Naive thymus-derived CD4-positive, alpha-beta T cell (primary cell): ENCODE results near the gene ALDH1A2. TPM values are rescaled to one million over a fixed set of nuclear protein-coding genes. Genes with fewer than 3 reads are reported as not detected.
"Not testable (repeated sequence)": the region's sequence is repeated elsewhere in the genome, so short reads cannot be mapped to it uniquely, and the experiment has no call there.

ENCODE experiments used
- ATAC-seq: fragments of 150-1000 bp; cut with Tn5 transposase; 2 replicates; pipeline ENCODE4 v1.10.0; 2021; ENCODE audit warnings: mild to moderate bottlenecking, moderate library complexity
- CTCF ChIA-PET: fragments of 350-600 bp; sonication (Branson Sonifier 250); formaldehyde crosslinking; loops from one replicate; lab custom pipeline; 2021; ENCODE audit warnings: antibody characterized with exemption; lab: Charles Lee
- POLR2A ChIA-PET: fragments of 350-600 bp; sonication (Branson Sonifier 250); formaldehyde crosslinking; loops from one replicate; lab custom pipeline; 2021; ENCODE audit warnings: antibody characterized with exemption, inconsistent platforms; lab: Charles Lee
- DNase-seq, 9 donors: peaks; one replicate each; pipeline versions ENCODE4 v3.0.0 to v3.0.0-alpha.2; 2020 to 2022; ENCODE audit warnings: mixed read lengths in 1 of 9
- H3K27ac ChIP-seq: one replicate; pipeline ENCODE4 v1.7.0; 2013; ENCODE audit warnings: mild to moderate bottlenecking, low read depth, low read length, moderate library complexity
- H3K27me3 ChIP-seq, 2 donors: one replicate each; pipeline ENCODE4 v1.7.0; 2013; ENCODE audit warnings: low read length in 2 of 2, mild to moderate bottlenecking in 2 of 2, moderate library complexity in 2 of 2; ENCODE audit not compliant: control insufficient read depth in 2 of 2, insufficient read depth in 2 of 2
- H3K36me3 ChIP-seq, 3 experiments: 1 replicate in 2 of 3; 2 replicates in 1 of 3; pipeline ENCODE4 v1.7.0; 2013; ENCODE audit warnings: low read length in 3 of 3, mild to moderate bottlenecking in 3 of 3, moderate library complexity in 1 of 3; ENCODE audit not compliant: insufficient read depth in 3 of 3, control insufficient read depth in 2 of 3
- H3K4me1 ChIP-seq, 2 donors: one replicate each; pipeline ENCODE4 v1.7.0; 2013; ENCODE audit warnings: low read length in 2 of 2, mild to moderate bottlenecking in 2 of 2, moderate library complexity in 1 of 2; ENCODE audit not compliant: control insufficient read depth in 2 of 2, insufficient read depth in 2 of 2
- H3K4me3 ChIP-seq: 2 replicates; pipeline ENCODE4 v1.7.0; 2013; ENCODE audit warnings: mild to moderate bottlenecking, low read length
- H3K9me3 ChIP-seq, 3 experiments: 1 replicate in 2 of 3; 2 replicates in 1 of 3; pipeline ENCODE4 v1.7.0; 2013; ENCODE audit warnings: low read length in 3 of 3; ENCODE audit not compliant: control insufficient read depth in 2 of 3
- H3K27ac Mint-ChIP-seq, 9 donors: one replicate each; pipeline ENCODE4 v1.8.0; 2020 to 2022; ENCODE audit warnings: mixed read lengths in 9 of 9, mild to moderate bottlenecking in 8 of 9, moderate library complexity in 5 of 9, inconsistent platforms in 2 of 9
- H3K27me3 Mint-ChIP-seq, 5 donors: one replicate each; pipeline ENCODE4 v1.8.0; 2021 to 2022; ENCODE audit warnings: mixed read lengths in 5 of 5, mild to moderate bottlenecking in 1 of 5
- H3K36me3 Mint-ChIP-seq, 5 donors: one replicate each; pipeline ENCODE4 v1.8.0; 2020 to 2022; ENCODE audit warnings: mixed read lengths in 5 of 5, mild to moderate bottlenecking in 3 of 5, inconsistent platforms in 1 of 5
- H3K4me1 Mint-ChIP-seq, 7 donors: one replicate each; pipeline ENCODE4 v1.8.0; 2020 to 2022; ENCODE audit warnings: mixed read lengths in 7 of 7, mild to moderate bottlenecking in 3 of 7, inconsistent platforms in 1 of 7
- H3K4me3 Mint-ChIP-seq, 10 donors: one replicate each; pipeline ENCODE4 v1.8.0; 2020 to 2022; ENCODE audit warnings: mild to moderate bottlenecking in 10 of 10, mixed read lengths in 10 of 10, moderate library complexity in 6 of 10, inconsistent platforms in 2 of 10
- H3K9me3 Mint-ChIP-seq, 11 donors: one replicate each; pipeline ENCODE4 v1.8.0; 2020 to 2022; ENCODE audit warnings: mixed read lengths in 11 of 11, mild to moderate bottlenecking in 4 of 11, inconsistent platforms in 1 of 11, moderate library complexity in 1 of 11
- intact Hi-C, 2 donors: fragments of 100-400 bp; cut with micrococcal nuclease; formaldehyde crosslinking; loops; one replicate each; pipeline ENCODE4 v1.15.1; 2023
- polyA plus RNA-seq, 2 donors: library from polyadenylated mRNA; unstranded; fragments of 300-500 nt; fragmentation: Illumina TruSeq; gene quantifications; one replicate each; pipeline ENCODE4 v1.2.3, GENCODE V29; 2021
- total RNA-seq, 6 experiments: library from RNA in 5 of 6; stranded (reverse) in 5 of 6; gene quantifications; 1 replicate in 5 of 6; 2 replicates in 1 of 6; pipeline ENCODE4 v1.2.3 and lab custom pipeline; 2021 to 2026

ALDH1A2 gene
- total and polyA plus RNA-seq, 7 experiments from 2014 or later, result 1.7 TPM; not detected in 6

DNA sequence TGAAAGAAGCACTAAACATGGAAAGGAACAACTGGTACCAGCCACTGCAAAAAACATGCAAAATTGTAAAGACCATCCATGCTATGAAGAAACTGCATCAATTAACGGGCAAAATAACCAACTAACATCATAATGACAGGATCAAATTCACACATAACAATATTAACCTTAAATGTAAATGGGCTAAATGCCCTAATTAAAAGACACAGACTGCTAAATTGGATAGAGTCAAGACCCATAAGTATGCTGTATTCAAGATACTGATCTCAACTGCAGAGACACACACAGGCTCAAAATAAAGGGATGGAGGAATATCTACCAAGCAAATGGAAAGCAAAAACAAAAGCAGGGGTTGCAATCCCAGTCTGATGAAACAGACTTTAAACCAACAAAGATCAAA lies 37.1 kb downstream of the ALDH1A2 start:
- peaks cover 0 to 18% (median 0%) of the 10 kb centered on the region in 3 experiments for H3K9me3 ChIP-seq
- CTCF ChIA-PET, H3K27ac ChIP-seq, intact Hi-C loops, H3K27me3 ChIP-seq, ATAC-seq, H3K27ac Mint-ChIP-seq, H3K4me1 ChIP-seq, H3K36me3 ChIP-seq, H3K4me1 Mint-ChIP-seq, POLR2A ChIA-PET, H3K4me3 ChIP-seq, H3K4me3 Mint-ChIP-seq, DNase-seq: not testable (repeated sequence)
- Mint-ChIP-seq H3K27me3 (peaks cover 11 to 26% (median 19%) of the 10 kb centered on the region in 5 donors), H3K36me3 (peaks cover 0 to 17% (median 0%) of the 10 kb centered on the region in 5 donors), H3K9me3 (peaks cover 14 to 65% (median 31%) of the 10 kb centered on the region in 11 donors)

DNA sequence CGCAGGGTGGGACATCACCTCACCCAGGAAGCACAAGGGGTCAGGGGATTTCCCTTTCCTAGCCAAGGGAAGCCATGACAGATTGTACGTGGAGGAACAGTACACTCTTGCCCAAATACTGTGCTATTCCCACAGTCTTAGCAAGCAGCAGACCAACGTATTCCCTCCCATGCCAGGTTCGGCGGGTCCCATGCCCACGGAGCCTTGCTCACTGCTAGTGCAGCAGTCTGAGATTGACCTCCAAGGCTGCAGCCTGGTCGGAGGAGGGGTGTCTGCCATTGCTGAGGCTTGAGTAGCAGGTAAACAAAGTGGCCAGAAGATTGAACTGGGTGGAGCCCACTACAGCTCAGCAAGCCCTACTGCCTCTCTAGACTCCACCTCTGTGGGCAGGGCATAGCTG lies 39.0 kb downstream of the ALDH1A2 start:
- ChIA-PET POLR2A (no interaction called here), CTCF (no interaction called here)
- no peaks in the 10 kb centered on the region for H3K4me1 ChIP-seq
- H3K9me3 Mint-ChIP-seq, result peaks cover 16 to 80% (median 44%) of the 10 kb centered on the region in 11 donors
- no peaks in the 10 kb centered on the region for H3K4me1 Mint-ChIP-seq
- no peaks in the 10 kb centered on the region for H3K27me3 ChIP-seq
- H3K36me3 Mint-ChIP-seq, result peaks cover 0 to 17% (median 4%) of the 10 kb centered on the region in 5 donors
- intact Hi-C loops, result no loop called here
- H3K27ac ChIP-seq, result no peak overlapping the region
- H3K36me3 ChIP-seq, result no peaks in the 10 kb centered on the region
- H3K9me3 ChIP-seq, result peaks cover 0 to 20% (median 0%) of the 10 kb centered on the region in 3 experiments
- ATAC-seq (no peak), DNase-seq (no peak)
- no peak overlapping the region for H3K4me3 Mint-ChIP-seq
- H3K27me3 Mint-ChIP-seq, result peaks cover 19 to 37% (median 24%) of the 10 kb centered on the region in 5 donors
- H3K4me3 ChIP-seq, result no peak overlapping the region
- no peak overlapping the region for H3K27ac Mint-ChIP-seq

DNA sequence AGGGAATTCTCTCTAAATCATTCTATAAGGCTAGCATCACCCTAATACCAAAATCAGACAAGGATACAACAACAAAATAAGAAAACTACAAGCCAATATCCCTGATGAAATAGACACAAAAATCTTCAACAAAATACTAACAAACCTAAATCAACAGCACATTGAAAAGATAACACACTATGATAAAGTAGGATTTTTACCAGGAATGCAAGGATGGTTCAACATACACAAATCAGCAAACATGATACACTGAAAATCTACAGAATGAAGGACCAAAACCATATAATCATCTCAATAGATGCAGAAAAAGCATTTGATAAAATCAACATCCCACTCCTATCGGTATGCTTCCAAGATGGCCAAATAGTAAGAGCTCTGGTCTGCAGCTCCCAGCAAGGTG lies 39.5 kb downstream of the ALDH1A2 start:
- Mint-ChIP-seq H3K27ac (no peak overlapping the region), H3K4me1 (no peaks in the 10 kb centered on the region), H3K27me3 (peaks cover 19 to 41% (median 29%) of the 10 kb centered on the region in 5 donors), H3K9me3 (peaks cover 16 to 85% (median 45%) of the 10 kb centered on the region in 11 donors), H3K36me3 (peaks cover 0 to 17% (median 4%) of the 10 kb centered on the region in 5 donors), H3K4me3 (no peak overlapping the region)
- DNase-seq, result no peak
- Histone ChIP-seq H3K27me3 (no peaks in the 10 kb centered on the region), H3K9me3 (peaks cover 0 to 23% (median 0%) of the 10 kb centered on the region in 3 experiments), H3K4me1 (no peaks in the 10 kb centered on the region), H3K4me3 (no peak overlapping the region), H3K27ac (no peak overlapping the region), H3K36me3 (no peaks in the 10 kb centered on the region)
- ChIA-PET CTCF (no interaction called here), POLR2A (no interaction called here)
- intact Hi-C loops, result no loop called here
- no peak for ATAC-seq

DNA sequence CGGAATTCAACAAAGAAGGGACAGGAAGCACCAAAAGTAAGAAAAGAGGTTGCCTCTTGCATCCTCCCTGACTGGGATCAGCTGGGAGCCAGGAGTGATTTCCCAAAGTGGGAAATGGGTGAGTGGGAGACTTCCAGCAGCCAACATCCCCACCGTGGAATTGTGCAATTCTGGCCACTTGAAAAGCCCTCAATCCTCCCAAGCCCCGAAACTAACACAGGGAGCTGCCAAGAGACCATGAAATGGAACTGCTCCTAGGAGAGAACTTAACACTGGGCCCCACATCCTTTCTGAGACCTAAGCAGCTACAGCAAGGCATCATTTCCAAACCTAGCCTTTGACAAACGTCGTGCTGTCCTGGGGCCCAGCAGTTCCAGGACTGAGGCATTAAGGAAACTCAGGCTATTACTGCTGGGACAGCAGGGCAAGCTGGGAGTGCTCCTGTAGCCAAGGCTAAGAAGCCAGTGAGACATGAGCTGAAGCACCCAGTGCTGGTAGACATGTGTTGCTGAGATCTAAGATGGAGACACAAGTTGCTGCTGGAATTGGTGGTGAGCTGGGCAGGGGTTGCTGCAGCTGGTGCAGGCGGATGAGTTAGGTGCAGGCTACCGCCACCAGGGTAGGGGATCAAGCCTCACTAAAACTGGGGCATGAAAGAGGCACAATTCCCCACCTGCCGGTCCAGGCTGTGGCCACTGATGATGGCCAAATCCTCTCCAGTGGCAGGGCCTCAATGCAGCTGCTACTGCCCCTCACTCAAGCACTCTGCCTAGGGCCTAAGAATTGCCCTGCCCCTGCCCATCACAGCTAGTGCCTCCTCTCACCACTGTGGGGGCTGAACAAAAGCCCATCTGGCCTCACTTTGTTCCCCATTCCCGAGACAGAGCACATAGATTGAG lies 43.9 kb downstream of the ALDH1A2 start:
- intact Hi-C loops, result no loop called here
- peaks cover 11 to 47% (median 27%) of the 10 kb centered on the region in 5 donors for H3K27me3 Mint-ChIP-seq
- H3K9me3 Mint-ChIP-seq, result peaks cover 9 to 56% (median 35%) of the 10 kb centered on the region in 11 donors
- Histone ChIP-seq H3K27me3 (no peaks in the 10 kb centered on the region), H3K36me3 (no peaks in the 10 kb centered on the region), H3K4me1 (no peaks in the 10 kb centered on the region), H3K27ac (no peak overlapping the region), H3K4me3 (no peak overlapping the region), H3K9me3 (peaks cover 0 to 18% (median 0%) of the 10 kb centered on the region in 3 experiments)
- H3K4me1 Mint-ChIP-seq, result no peaks in the 10 kb centered on the region
- ChIA-PET CTCF (no interaction called here), POLR2A (interaction anchor here (0.5 kb wide), 1 partner anchor 808 kb away, joined by 3 read pairs; no protein-coding TSS in a partner anchor)
- peaks cover 0 to 6% (median 4%) of the 10 kb centered on the region in 5 donors for H3K36me3 Mint-ChIP-seq
- no peak overlapping the region for H3K4me3 Mint-ChIP-seq
- no peak for ATAC-seq
- no peak for DNase-seq
- H3K27ac Mint-ChIP-seq, result no peak overlapping the region

DNA sequence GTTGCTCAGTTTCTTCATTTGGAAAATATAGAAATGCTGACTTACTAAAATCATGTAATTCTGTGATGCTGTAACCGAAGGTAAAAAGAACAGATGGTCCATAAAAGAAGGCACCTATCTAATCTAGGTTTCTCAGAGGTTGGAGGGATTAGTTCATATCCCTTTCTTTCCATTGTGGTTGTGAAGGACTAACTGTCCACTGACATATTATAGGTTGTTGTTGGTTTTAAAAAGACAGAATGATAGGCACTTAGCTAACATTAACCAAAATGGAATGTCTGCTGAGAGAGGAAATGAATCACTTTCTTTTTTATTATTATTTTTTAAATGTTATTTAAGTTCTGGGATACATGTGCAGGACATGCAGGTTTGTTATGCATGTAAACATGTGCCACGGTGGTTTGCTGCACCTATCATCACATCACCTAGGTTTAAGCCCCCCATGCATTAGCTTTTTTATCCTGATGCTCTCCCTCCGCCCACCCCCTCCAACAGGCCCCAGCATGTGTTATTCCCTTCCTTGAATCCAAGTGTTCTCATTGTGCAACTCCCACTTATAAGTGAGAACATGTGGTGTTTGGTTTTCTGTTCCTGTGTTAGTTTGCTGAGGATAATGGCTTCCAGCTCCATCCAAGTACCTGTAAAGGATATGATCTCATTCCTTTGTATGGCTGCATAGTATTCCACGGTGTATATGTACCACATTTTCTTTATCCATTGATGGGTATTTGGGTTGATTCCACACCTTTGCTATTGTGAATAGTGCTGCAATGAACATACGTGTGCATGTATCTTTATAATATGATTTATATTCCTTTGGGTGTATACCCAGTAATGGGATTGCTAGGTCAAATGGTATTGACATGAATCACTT lies 45.8 kb downstream of the ALDH1A2 start:
- Histone ChIP-seq H3K4me3 (no peak overlapping the region), H3K4me1 (no peaks in the 10 kb centered on the region), H3K9me3 (peaks cover 0 to 8% (median 0%) of the 10 kb centered on the region in 3 experiments), H3K36me3 (no peaks in the 10 kb centered on the region), H3K27me3 (no peaks in the 10 kb centered on the region), H3K27ac (no peak overlapping the region)
- intact Hi-C loops, result no loop called here
- ChIA-PET POLR2A (no interaction called here), CTCF (no interaction called here)
- Mint-ChIP-seq H3K27ac (no peak overlapping the region), H3K36me3 (peaks cover 0 to 6% (median 0%) of the 10 kb centered on the region in 5 donors), H3K9me3 (peaks cover 2 to 37% (median 18%) of the 10 kb centered on the region in 11 donors), H3K4me3 (no peak overlapping the region), H3K4me1 (no peaks in the 10 kb centered on the region), H3K27me3 (peaks cover 15 to 51% (median 30%) of the 10 kb centered on the region in 5 donors)
- no peak for ATAC-seq
- no peak for DNase-seq

DNA sequence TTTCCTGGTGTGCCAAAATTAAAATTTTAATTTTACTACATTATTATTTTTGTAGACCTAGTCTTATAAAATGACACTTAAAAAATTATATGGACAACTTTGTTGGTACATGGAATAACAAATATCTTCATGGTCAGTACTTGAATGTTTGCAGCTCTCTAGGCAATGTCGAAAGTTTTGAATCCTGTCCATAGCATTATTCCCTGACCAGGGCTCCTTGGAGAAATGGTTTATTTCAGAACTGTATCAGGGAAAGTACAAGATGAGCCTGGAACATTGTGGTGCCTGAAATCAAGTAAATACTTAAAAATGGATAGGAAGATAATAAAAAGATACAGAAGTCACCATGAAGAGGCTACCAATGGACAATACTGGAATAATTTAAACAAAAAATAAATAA lies 47.6 kb downstream of the ALDH1A2 start:
- DNase-seq, result no peak

More for the DNA sequence above, 47.6 kb downstream of the ALDH1A2 start:
- H3K27me3 Mint-ChIP-seq, result peaks cover 31 to 68% (median 40%) of the 10 kb centered on the region in 5 donors
- no peaks in the 10 kb centered on the region for H3K36me3 ChIP-seq
- H3K4me3 Mint-ChIP-seq, result no peak overlapping the region
- H3K9me3 Mint-ChIP-seq, result peaks cover 0 to 19% (median 7%) of the 10 kb centered on the region in 11 donors
- peaks cover 0 to 3% (median 0%) of the 10 kb centered on the region in 3 experiments for H3K9me3 ChIP-seq
- CTCF ChIA-PET, result no interaction called here
- POLR2A ChIA-PET, result no interaction called here
- intact Hi-C loops, result no loop called here
- H3K4me3 ChIP-seq, result no peak overlapping the region
- ATAC-seq, result no peak
- no peaks in the 10 kb centered on the region for H3K4me1 Mint-ChIP-seq
- H3K27ac ChIP-seq, result no peak overlapping the region
- H3K27me3 ChIP-seq, result no peaks in the 10 kb centered on the region
- H3K27ac Mint-ChIP-seq, result no peak overlapping the region
- no peaks in the 10 kb centered on the region for H3K4me1 ChIP-seq
- H3K36me3 Mint-ChIP-seq, result peaks cover 0 to 6% (median 0%) of the 10 kb centered on the region in 5 donors
